NCI-H1417 (cell line): ENCODE measurements around the gene IL1R1.

Experiments
- DNase-seq, 3 experiments: peaks; one replicate each; lab custom pipeline; 2025; lab: John Stamatoyannopoulos, UW

The IL1R1 gene

DNA sequence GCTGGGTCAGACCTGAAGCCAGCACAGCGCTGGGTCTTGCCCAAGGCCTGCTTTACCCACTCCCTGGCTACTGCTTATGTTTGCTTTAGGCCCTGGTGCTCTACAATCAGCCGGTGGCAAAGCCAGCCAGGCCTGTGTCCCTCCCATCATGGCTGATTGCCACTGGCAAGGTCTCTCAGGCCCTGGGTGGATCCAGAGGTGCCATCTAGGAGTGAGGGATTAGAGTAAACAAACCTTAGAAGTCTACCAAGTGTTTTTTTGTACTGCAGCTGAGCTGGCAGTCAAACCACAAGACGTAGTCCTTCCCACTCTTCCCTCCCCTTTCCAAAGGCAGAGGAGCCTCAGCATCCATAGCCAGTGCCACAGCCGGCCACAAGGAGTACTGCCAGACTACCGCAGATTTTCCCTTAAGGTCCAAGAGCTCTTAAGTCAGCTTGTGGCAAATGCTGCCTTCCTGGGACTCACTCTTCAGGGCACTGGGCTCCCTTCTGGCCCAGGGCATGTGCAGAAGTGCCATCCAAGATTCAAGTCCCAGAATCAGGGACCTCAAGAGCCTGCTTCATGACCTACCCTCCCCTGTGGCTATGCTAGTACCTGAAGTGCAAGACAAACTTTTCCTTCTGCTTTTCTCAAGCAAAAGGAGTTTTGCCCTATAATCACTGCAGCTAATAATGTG is 64.3 kb downstream of the IL1R1 start:
- no peak for DNase-seq

DNA sequence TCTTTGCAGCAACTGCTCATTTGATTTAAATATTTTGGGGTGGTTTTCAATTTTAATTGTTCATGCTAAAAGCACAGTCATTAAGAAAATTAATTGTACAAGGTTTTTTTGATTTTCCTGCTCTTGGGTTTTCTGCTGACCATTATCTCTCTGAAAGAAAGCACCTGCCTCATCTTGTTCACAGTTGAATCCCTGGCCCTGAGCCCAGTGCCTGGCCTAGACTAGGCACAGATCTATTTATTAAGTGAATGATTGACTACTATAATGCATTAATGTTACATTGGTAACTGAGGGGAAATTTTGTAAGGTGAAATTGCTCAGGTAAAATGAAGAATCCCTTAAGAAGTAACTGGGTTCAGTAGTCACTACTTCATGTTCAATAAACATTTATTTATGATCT is 66.2 kb downstream of the IL1R1 start:
- DNase-seq = no peak

DNA sequence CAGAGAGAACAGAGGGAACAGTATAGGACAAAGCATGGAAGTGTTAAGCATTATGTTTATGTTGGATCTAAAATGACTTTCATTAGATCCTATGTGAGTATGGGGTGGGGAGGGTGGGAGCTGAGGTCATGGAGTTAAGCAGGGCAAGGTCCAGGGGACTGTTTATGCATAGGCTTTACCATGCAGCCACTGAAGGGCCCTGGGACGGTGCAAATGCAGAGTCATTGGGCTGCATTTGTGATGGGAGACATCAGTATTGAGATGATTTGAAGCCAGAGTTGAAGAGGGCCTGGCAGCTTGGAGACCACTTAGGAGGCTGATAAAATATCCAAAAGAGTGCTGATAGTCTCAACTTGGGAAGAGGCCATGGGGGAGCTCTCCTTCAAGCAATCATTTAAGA is 66.9 kb downstream of the IL1R1 start:
- no peak for DNase-seq

DNA sequence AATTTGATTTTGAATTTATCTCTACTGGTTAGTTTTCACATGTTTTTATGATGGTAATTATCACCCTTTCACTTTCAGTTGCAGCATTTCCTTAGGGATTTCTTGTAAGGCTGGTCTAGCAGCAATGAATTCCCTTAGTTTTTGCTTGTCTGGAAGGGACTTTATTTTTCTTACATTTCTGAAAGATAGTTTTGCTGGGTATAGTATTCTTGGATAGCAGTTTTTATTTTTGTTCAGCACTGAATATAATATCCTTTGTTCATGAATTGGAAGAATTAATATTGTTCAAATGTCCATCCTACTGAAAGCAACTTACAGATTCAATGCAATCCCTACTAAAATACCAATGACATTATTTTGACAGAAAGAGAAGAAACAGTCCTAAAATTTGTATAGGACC is 74.5 kb downstream of the IL1R1 start:
- no peak for DNase-seq

DNA sequence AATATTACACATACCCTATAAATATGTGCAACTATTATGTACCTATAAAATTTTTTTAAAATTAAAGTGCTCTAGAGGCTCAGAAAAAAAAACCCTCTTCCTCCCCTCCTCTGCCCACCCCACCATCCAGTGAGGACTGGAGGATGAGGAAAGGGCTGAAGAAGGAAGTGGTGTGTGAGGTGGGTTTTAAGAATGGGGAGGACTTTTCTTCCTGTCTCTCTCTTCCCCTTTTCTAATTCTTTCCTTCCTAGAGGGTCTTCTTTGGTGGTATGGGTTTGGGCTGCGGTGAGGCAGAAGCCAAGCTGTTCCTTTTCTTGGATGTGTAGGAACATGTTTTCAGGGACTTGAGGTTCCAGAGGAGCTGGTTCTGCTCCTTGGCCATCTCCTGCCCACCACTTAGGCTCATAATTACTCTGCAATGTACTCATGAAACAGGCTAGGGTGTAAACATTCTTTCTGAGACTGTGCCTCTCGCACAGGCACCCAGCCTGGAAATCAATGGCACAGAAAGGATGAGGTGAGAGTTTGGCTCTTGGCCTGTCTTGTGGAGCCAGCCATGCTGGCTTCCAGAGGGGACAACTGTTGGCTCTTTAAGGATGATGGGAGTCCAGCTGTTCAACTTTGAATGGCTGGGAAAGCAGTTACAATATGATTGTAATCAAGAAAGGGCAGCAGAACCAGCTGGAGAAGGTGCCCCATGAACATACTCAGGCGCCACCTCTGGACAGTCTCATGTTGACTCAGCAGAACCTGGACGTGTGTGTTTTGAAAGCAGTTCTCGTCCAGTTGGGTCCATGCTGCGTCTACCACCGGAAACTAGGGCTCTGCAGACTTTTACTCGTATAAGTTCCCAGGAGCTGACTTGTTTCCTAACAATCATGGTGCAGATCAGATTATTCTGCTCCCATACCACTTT is 82.5 kb downstream of the IL1R1 start:
- no peak for DNase-seq

DNA sequence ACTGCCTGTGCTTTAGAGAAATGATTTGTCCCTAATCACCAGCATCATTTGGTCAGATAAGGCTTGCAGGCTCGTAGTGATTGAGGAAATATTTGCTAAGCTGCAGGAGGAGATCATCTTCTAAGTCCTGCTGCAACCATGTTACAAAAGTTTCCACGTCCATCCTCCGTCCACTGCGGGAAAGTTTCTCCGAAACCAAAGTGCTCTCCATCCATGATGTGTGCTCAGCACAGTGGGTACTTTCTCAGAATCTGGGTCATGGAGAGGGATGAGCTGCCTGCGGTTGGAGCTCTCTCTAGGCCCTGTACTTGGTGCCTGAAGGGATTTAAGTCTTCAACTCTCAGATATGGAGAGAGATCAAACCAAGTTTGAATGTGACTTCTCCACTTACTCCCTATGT is 83.6 kb downstream of the IL1R1 start:
- no peak for DNase-seq

DNA sequence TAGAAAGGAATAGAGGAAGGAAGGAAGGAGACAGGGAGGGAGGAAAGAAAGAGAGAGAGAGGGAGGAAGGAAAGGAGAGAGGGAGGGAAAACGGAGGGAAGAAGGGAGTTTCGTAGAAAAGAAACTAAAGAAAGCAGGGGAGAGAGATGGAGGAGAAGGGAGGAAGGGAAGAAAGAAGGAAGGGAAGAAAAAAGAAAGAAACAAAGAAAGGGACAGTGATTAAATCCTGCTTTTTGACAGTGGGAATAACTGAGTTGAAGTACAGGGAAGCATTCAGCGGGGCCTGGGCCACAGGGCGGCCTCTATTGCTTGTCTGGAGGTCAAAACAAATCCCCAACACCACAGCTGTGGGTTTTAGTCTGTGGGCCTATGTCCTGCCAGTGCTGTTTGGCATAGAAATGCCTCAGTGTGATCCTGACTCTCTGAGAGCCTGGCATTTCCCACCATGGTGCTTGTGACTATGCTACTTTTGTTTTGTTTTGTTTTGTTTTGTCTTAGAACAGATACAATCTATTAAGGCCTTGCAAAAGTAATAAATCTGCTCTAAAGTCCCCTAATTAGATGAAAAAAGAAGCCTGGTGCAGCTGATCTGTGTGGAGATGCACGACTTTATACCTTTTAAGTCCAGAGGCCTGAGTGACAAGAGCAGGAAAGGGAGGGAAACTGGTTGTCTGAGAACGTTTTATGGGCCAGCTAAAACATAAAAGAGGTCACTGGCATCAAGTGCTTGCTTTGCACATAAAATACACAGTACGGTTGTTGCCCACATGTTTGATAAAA is 84.3 kb downstream of the IL1R1 start:
- no peak for DNase-seq

DNA sequence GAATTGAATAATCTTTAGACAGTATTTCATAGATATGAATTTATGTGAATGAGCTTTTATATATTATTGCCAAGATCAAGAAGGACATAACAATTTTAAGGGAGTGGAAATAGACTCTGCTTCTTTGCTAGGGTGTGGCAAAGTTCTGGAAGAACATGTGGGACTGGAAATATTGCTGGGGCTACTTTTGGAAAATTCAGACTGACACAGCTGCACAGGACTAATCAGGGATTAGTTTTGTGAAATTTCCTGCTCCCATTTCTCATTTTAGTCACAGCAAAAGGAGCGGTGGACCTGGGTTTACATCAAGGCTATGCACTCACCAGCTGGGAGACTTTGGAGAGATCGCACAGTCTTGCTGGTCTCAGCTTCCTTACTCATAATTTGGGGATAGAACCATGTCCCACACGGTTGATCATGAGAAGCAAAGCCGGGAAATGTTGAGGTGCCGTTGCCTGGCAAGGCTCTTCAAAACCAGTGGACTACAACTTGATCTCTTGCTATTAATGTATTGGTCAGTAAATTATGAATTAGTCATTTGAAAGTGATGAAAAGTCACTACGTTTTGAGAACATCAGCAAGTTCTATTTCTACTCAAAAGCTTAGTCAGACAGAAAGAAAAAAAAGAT is 86.7 kb downstream of the IL1R1 start:
- DNase-seq = no peak
